Hematopoietic multipotent progenitor cell treated with erythropoietin and hydrocortisone succinate and interleukin-3 and kit ligand, for 6 days (in vitro differentiated cells): ENCODE results near the gene FADS2.

ENCODE experiments used
- DNase-seq: peaks from one replicate; pipeline ENCODE4 v3.0.0-alpha.2; 2015

FADS2 gene

GRCh38 chr11:61795876-61796526 is 32.1 kb upstream of the FADS2 start:
- no peak for DNase-seq

GRCh38 chr11:61797263-61797944 is 30.7 kb upstream of the FADS2 start:
- DNase-seq, result peak; percentile 92

DNA sequence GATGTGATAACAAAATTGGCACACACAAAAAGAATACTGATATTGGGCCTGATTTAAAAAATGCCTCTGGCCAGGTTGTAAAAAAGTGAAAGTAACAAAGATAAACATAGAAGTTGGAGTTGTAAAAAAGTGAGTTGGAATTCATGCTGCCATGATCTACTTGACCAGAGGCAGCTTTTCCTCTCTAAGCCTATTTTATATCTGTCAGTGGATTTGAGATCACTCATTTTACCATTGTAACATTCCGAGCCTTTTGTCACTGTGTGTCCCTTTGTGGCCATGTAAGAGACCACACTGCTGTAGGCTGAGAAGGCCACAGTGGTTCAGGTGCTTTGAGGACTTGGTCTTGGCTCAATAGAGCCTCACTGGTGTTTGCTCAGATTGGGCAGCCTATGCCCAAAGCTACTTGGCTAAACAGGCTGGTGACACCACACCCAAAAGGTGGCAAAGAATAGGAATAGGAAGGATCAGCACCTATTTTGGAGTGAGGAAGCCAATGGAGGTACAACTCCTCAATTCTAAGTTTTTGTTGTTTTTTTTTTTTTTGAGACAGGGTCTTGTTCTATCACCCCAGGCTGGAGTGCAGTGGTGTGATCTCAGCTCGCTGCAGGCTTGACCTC is 28.3 kb upstream of the FADS2 start:
- DNase-seq, result no peak

- peak; percentile 82 for DNase-seq
These were observed 27.5 kb upstream of the FADS2 start for GRCh38 chr11:61800331-61801281.

DNA sequence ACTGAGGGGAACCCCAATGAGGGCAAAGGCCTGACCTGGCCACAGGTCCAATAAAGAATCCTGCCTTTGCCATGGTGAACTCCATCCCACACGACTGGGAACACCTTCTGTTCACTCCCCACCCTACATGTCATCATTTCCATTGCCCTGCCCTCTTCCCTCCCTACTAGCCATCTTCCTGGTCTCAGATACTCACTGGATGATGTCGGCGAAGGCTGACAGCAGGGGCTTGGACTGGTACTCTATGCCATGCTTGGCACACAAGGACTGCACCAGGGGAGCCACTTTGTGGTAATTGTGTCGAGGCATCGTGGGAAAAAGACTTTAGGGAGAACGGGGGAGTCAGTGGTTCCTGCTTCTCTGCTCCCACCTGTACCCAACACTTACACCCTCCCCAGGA is 25.5 kb upstream of the FADS2 start:
- no peak for DNase-seq

GRCh38 chr11:61803889-61804647 is 24.0 kb upstream of the FADS2 start:
- DNase-seq, result no peak

DNA sequence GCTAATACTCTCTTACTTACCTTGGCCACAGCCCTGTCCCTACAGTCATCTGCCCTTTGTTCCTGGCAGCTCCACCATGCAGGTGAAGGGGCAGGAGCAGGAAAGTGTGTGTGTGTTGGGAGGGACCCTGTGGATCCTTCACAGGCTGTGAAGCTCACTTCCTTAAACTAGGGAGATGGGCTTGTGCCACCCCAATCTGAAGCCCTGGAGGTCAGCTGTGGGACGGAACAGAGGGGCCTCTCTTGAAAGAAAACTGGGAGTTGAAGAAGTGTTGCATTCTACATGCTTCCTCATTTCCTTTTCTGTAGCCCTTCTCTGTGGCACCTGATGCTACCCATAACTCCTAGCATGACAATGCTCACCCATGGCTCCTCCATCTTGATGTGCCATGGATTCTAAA is 23.0 kb upstream of the FADS2 start:
- DNase-seq, result no peak

GRCh38 chr11:61806785-61807184 is 21.3 kb upstream of the FADS2 start:
- no peak for DNase-seq

GRCh38 chr11:61810671-61811175 is 17.4 kb upstream of the FADS2 start:
- no peak for DNase-seq

- DNase-seq, result no peak
These were observed 16.3 kb upstream of the FADS2 start for GRCh38 chr11:61811831-61812230.

- no peak for DNase-seq
These were observed 15.2 kb upstream of the FADS2 start for GRCh38 chr11:61812736-61813411.

- DNase-seq, result peak; percentile 74
These were observed 13.7 kb upstream of the FADS2 start for GRCh38 chr11:61814247-61814957.

DNA sequence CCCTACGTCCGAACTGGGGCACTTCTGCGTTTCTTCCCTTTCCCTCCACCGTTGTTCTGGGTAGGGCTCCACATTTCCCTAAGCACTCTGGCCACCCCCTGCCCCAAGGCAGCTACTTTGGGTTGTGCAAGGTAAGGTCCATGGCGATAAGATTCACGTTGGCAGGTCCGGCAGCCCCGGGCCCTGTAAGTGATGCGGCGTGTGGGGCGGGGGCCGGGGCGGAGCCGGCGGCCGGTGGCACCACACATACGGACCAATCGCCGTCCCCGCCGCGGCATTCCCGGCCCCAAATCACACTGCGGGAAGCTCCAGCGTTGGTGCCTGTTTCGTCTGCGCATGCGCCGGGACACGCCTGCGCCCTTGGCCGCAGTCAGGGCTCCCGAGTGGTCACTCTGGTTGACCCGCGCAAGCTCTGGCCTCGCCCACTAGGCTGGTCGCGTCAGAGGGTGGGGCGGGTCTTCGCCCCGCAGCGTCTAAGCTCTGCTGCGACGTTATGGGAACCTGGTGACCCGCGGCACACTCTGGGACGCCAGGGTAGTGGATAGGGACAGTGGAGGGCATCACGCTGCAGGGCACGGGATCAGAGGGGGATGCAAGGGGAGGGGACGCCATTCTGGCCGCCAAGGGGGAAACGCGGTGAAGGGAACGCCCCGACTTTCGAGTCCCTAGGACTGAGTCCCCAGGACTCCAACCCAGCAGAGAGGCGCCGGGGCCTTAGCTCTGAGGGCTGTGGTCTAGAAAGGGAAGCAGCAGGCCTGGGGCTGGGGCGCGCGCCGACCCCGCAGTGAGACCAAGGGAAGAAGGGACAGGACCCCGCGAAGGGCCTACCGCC is 12.9 kb upstream of the FADS2 start:
- peak; percentile 90 for DNase-seq

DNA sequence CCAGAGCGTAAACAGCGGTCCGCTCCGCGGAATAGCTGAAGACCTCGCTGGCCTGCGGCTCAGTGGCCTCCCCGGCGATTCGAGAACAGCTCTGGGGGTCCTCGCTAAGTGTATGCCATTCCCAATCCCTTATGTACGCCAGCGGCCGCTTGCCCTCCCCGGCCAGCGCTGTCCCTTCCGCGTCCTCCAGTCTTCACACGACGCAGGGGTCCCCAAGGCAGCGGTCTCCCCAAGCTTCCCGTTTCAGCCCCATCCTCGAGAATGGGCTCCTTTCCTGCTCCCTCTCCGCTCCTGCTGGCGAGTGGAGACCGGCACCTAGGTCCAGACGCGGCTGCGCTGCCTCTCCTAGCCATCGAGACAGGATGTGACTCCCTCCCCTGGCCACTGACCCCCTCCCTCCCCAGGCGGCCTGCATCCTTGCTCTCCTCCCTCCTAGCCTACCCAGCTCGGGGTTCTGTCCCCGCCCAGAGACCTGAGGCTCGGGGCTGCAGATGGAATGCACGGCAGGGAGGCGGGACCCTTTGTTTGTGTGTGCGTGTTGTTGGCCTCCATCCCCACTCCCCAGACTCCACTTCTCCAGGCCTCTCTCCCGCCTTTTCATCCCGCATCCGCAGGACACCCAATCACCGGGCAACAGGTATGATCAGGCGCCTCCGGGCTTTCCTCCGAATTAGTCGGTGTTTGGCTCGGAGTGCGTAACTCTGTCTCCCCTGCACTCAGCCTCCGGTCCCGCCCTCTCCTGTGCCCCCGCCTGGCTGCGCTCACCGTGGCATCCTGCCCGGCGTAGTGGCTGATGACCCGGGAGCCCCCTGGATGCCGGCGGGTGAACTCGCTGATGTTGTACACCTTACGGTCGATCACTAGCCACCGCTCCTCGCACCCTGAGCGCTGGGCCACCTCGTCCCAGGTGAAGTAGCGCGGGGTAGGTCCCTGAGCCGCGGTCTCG is 12.0 kb upstream of the FADS2 start:
- peak; percentile 77 for DNase-seq

- peak; percentile 98 for DNase-seq
These were observed 11.2 kb upstream of the FADS2 start, which contains the start of gene FADS1 for GRCh38 chr11:61816736-61817455. Gene FADS1 (minus strand): TSS chr11:61817003. CDS start chr11:61816929, 74 bp downstream.

DNA sequence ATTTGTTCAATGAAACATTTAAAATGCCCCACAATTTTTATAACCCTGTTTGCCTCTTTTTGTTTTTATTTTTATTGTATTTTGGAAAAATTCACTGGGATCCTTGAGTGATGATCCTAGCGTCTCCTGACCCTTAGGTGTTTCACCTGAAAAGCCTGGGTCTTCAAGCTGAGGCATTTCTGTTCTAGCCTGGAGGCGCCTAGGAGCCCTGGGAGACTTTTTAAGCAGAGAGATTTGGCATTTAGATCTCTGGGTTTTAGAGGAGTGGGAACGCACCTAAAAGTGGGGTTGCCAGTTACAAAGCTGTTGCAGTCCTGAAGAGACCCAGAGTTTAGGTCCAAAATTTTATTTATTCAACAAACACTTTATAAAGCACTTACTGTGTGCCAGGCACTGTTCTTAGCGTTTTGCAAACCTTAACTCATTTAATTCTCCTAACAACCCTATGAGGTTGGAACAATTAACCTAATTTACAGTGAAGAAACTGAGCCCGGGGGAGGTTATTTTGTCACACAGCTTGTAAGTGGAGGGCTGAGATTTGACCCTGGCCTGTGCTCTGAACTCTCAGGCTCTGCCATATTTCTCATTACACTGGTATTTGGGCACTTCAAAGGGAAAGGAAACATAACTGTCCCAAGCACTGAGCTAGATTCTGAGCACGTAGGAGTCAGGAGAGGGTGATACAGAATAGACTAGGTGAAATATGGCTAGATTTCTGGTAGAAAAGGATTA is 10.5 kb upstream of the FADS2 start:
- no peak for DNase-seq

DNA sequence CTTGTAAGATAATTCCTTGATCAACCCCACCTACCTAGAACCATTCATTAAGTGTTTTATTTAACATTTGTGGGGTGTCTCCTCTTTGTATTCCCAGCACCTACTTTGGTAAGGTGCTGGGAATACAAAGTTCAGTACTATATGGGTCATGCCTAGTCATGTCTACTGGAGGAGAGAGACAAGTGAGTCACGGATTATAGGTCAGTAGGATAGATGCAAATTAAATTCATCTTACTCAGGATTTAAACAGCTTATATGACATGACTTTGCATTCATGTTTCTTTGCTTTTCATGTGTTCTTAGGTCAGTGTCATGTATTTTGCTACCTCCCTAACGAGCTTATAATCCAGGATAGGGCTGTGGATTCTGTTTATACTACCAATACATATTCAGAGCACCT is 7.9 kb upstream of the FADS2 start:
- no peak for DNase-seq
